Common myeloid progenitor, CD34-positive (primary cell): Measurements from ENCODE around the gene NPM3.

Experiments
- CTCF ChIA-PET: fragments of 350-600 bp; sonication (Branson Sonifier 250); formaldehyde crosslinking; loops from one replicate; lab custom pipeline; 2021; ENCODE audit warnings: antibody characterized with exemption; lab: Charles Lee
- POLR2A ChIA-PET: fragments of 350-600 bp; sonication (Branson Sonifier 250); formaldehyde crosslinking; loops from one replicate; lab custom pipeline; 2021; ENCODE audit warnings: antibody characterized with exemption; lab: Charles Lee
- DNase-seq, 3 donors: peaks; one replicate each; pipeline versions ENCODE4 v3.0.0 to v3.0.0-alpha.2; 2013
- H3K27ac ChIP-seq, 2 experiments: 1 replicate in 1 of 2; 2 replicates in 1 of 2; pipeline ENCODE4 v1.7.0; 2013; ENCODE audit warnings: inconsistent platforms in 2 of 2, low read length in 2 of 2, mild to moderate bottlenecking in 2 of 2, low read depth in 1 of 2, moderate library complexity in 1 of 2; ENCODE audit not compliant: severe bottlenecking in 2 of 2, insufficient read depth in 1 of 2, poor library complexity in 1 of 2
- H3K27me3 ChIP-seq, 5 experiments: replicated peaks in 2 of 5; 1 replicate in 3 of 5; 2 replicates in 2 of 5; pipeline versions ENCODE4 v1.6.1 to v1.7.0; 2013; ENCODE audit warnings: low read length in 4 of 5, mild to moderate bottlenecking in 2 of 5, moderate library complexity in 2 of 5, inconsistent platforms in 1 of 5; ENCODE audit not compliant: insufficient read depth in 5 of 5, control insufficient read depth in 4 of 5
- H3K36me3 ChIP-seq, 4 experiments: 1 replicate in 2 of 4; 2 replicates in 2 of 4; pipeline versions ENCODE4 v1.6.1 to v1.7.0; 2013; ENCODE audit warnings: low read length in 3 of 4, control low read depth in 1 of 4, mild to moderate bottlenecking in 1 of 4; ENCODE audit not compliant: control insufficient read depth in 4 of 4, insufficient read depth in 4 of 4
- H3K4me1 ChIP-seq, 4 experiments: 1 replicate in 3 of 4; 2 replicates in 1 of 4; pipeline versions ENCODE4 v1.6.1 to v1.7.1; 2013; ENCODE audit warnings: low read length in 3 of 4, mild to moderate bottlenecking in 3 of 4, control low read depth in 1 of 4, inconsistent platforms in 1 of 4, moderate library complexity in 1 of 4; ENCODE audit not compliant: control insufficient read depth in 4 of 4, insufficient read depth in 4 of 4; ENCODE audit errors: control extremely low read depth in 1 of 4
- H3K4me3 ChIP-seq, 7 experiments: 1 replicate in 4 of 7; 2 replicates in 3 of 7; pipeline versions ENCODE4 v1.5.1 to v1.7.0; 2013; ENCODE audit warnings: mild to moderate bottlenecking in 7 of 7, low read length in 6 of 7, moderate library complexity in 6 of 7, inconsistent platforms in 2 of 7, low read depth in 2 of 7, control low read depth in 1 of 7; ENCODE audit not compliant: insufficient read depth in 4 of 7, control insufficient read depth in 1 of 7; ENCODE audit errors: extremely low read depth in 1 of 7
- H3K9me3 ChIP-seq, 5 experiments: 1 replicate in 4 of 5; 2 replicates in 1 of 5; pipeline versions ENCODE4 v1.6.1 to v1.7.1; 2013; ENCODE audit warnings: low read length in 4 of 5, mild to moderate bottlenecking in 2 of 5, inconsistent platforms in 1 of 5, low read depth in 1 of 5, moderate library complexity in 1 of 5; ENCODE audit not compliant: control insufficient read depth in 4 of 5, insufficient read depth in 2 of 5; ENCODE audit errors: control extremely low read depth in 1 of 5
- WGBS: methylation state at CpG from one replicate; pipeline ENCODE4 v1.1.5; 2013; ENCODE audit not compliant: insufficient coverage; 5-methylcytosine and 5-hydroxymethylcytosine counted together

NPM3 gene

DNA sequence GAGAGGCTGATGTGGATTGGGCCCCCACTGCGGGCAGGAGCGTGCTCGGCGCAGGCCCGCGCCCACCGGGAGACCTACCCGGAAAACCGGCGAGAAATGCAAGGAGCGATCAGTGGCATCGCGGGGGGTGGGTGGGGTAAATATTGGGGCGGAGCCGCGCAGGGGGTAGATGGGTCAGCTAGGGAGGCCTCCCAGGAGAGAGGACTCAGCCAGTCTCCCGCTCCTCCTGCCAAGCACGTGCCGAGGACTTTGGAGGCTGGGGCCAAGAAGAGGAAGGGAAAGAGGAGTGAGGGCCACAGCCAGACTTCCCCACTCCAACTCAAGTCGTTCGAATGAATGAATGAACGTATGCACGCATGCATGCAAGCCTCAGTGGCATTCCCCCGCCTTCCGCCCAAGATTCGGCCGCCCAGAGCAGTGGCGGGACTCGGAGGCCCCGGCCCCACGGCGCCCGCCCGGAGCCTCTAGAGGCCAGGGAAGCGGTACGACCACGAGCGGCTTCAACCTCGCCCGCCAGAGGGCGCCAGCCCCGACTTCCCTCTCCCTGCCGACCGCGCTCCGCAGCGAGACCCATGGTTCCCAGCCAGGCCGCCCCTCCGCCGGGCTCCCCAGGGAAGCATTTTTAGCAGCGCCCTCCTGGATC, 3.6 kb downstream of the NPM3 start:
- ChIA-PET POLR2A (no interaction called here), CTCF (interaction anchor here (1.0 to 5.9 kb wide), 8 partner anchors 18 to 565 kb away, joined by 3 to 88 read pairs (median 8); no protein-coding TSS in a partner anchor)
- Histone ChIP-seq H3K4me3 (peak overlapping the region in 5 of 7 experiments; percentile 16 to 72 (median 61)), H3K36me3 (peaks cover 0 to 13% (median 4%) of the 10 kb centered on the region in 4 experiments), H3K9me3 (no peaks in the 10 kb centered on the region), H3K4me1 (peaks cover 0 to 54% (median 48%) of the 10 kb centered on the region in 4 experiments), H3K27ac (no peak overlapping the region), H3K27me3 (peaks cover 0 to 49% (median 25%) of the 10 kb centered on the region in 5 experiments)
- peak; percentile 68 to 81 (median 79) for DNase-seq
- 1% methylated on average over 43 of the region's 51 CpGs for WGBS

DNA sequence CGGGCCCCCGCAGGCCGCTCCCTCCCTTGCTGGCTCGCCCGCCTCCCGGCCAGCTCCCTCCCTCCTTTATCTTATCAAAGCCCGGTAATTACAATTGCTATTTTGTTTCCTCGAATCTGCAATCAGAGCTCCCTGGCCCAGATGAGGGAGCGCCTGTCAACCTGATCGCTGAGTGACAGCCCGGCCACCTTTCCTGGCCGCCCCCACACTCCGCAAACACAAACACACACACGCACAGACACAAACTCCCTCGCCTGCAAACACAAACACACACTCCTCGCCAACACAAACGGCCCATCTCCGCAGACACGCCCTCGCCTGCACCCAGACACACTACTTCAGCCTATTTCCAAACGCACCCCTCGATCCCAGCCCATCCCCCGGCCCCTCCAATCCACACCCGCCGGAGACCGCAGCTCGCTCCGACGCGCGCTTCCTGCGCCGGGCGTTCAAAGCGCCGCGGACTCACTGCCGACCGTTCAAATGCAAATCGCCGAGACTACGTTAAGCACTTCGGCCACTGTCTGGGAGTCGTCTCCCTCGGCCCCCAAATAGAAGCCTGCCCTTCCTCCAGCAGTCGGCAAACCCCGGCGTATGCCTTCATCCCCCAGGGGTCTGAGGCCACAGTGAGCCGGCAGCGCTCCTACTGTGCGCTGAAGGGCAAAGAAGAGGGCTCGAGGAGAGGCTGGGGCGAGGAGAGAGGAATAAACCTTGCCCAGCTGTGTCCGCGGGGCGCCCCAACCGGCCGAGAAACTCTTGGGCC, 4.3 kb downstream of the NPM3 start:
- 2% methylated on average over 53 of the region's 58 CpGs for WGBS
- Histone ChIP-seq H3K27me3 (peaks cover 0 to 56% (median 30%) of the 10 kb centered on the region in 5 experiments), H3K27ac (no peak overlapping the region), H3K9me3 (no peaks in the 10 kb centered on the region), H3K36me3 (peaks cover 0 to 7% (median under 1%) of the 10 kb centered on the region in 4 experiments), H3K4me3 (peak overlapping the region in 6 of 7 experiments; percentile 1 to 72 (median 50)), H3K4me1 (peaks cover 0 to 54% (median 47%) of the 10 kb centered on the region in 4 experiments)
- CTCF ChIA-PET = interaction anchor here (0.9 to 4.5 kb wide), 5 partner anchors 169 to 565 kb away, joined by 3 to 18 read pairs (median 10); no protein-coding TSS in a partner anchor
- peak; percentile 17 to 61 (median 54) for DNase-seq
- POLR2A ChIA-PET = no interaction called here

DNA sequence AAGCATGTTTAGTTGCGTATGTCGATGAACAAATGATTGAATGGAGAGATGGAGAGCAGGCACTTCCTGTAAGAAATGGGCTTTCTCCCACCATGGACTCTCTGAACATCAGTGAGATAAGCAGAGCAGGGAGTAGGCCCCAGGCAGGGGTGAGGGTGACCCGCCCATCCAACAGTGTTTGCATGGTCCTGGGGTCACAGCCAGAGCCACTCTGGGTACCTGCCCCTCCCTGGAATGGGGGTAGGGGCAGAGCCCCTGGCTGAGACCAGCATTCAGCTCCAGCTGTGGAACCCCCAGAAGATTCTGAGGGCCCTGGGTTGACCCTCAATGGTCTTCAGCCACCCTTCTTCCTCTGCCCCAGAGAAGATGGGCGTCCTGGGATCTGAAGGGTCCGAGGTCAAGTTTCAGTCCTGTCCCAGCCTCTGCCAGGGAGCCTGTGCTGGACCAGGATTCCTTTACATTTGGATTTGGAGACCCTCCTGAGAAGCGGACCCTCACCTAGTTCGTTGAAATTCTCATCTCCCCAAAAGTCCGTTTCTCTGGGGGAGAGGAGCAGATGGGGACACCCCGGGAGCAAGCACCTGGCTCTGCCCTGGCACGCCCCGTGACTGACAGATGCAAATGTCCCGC, 5.0 kb downstream of the NPM3 start:
- 56% methylated on average over 9 of the region's 12 CpGs for WGBS
- no peak for DNase-seq
- Histone ChIP-seq H3K4me1 (peaks cover 0 to 53% (median 40%) of the 10 kb centered on the region in 4 experiments), H3K4me3 (no peak overlapping the region), H3K9me3 (no peaks in the 10 kb centered on the region), H3K27ac (no peak overlapping the region), H3K36me3 (peaks cover 0 to 4% (median 0%) of the 10 kb centered on the region in 4 experiments), H3K27me3 (peaks cover 0 to 63% (median 35%) of the 10 kb centered on the region in 5 experiments)
- POLR2A ChIA-PET = no interaction called here
- CTCF ChIA-PET = interaction anchor here (0.9 to 4.5 kb wide), 4 partner anchors 168 to 564 kb away, joined by 3 to 18 read pairs (median 6); no protein-coding TSS in a partner anchor

DNA sequence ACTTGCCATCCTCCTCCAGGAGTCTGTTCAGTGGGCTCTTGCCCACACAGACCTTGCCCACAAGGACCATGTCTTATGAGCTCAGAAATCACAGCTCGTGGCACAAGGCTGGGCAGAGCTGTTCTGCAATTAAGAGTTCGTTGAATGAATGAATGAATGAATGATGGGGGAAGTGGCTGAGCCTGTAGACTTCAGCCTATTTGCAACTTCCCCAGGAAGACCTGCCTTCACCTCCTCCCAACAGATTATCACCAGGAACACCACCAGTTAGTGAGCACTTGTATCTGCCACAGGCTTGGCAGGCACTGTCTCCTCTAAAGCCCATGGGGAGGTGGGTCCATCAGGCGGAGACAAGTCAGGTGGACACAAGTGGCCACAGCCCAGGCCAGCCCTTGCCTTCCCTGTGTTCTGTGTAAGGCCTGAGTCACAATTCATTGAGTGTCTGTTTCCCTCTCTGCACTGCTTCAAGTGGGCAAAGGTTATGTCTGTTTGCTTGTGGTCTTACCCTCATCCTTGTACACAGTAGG, 5.6 kb downstream of the NPM3 start:
- DNase-seq = no peak
- no peaks in the 10 kb centered on the region for H3K9me3 ChIP-seq
- peaks cover 0 to 68% (median 38%) of the 10 kb centered on the region in 5 experiments for H3K27me3 ChIP-seq
- peaks cover 0 to 51% (median 37%) of the 10 kb centered on the region in 4 experiments for H3K4me1 ChIP-seq
- ChIA-PET POLR2A (no interaction called here), CTCF (interaction anchor here (2.7 to 4.5 kb wide), 2 partner anchors 175 to 563 kb away, joined by 10 to 18 read pairs; no protein-coding TSS in a partner anchor)
- peaks cover 0 to 4% (median 0%) of the 10 kb centered on the region in 4 experiments for H3K36me3 ChIP-seq
- no peak overlapping the region for H3K27ac ChIP-seq
- no peak overlapping the region for H3K4me3 ChIP-seq
- 83% methylated on average over 1 of the region's 3 CpGs for WGBS

DNA sequence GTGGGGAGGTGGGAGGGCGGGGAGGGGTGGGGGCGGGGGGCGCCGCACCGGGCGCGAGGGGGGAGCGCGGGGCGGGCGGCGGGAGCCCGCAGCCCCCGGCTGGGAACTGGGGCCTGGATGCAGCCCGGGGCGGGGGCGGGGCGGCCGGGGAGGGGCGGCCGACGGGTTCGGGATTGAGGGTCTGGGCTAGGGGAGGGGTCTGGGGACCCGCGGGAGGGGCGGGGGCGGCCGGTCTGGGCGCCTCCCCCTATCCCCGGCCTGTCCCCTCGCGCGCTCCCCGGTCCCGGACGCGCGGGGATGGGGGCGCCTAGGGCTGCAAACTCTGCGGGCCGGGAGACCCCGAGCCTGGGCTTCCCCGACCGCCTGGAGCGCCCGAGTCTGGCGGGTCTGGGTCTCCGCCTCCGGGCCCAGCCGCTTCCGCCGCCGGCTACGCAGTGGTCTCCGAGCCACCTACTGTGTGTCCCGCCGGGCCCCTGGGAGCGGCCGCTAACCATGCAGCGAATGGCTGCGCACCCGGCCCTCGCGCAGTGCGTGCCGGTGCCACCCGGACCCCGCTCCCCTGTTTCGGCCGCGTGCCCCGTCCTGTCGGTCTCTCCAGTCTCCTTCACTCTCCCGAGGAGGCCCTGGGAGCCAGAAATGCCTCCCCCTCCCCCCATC, 7.0 kb downstream of the NPM3 start:
- DNase-seq = no peak
- ChIA-PET CTCF (interaction anchor here (2.7 kb wide), 1 partner anchor 174 kb away, joined by 10 read pairs; no protein-coding TSS in a partner anchor), POLR2A (no interaction called here)
- Histone ChIP-seq H3K27me3 (peaks cover 0 to 82% (median 45%) of the 10 kb centered on the region in 5 experiments), H3K9me3 (no peaks in the 10 kb centered on the region), H3K4me3 (peak overlapping the region in 3 of 7 experiments; percentile 23 to 50 (median 26)), H3K4me1 (peaks cover 0 to 43% (median 24%) of the 10 kb centered on the region in 4 experiments), H3K27ac (no peak overlapping the region), H3K36me3 (no peaks in the 10 kb centered on the region)
- 3% methylated on average over 46 of the region's 74 CpGs for WGBS
